ENCODE data around the gene SHISAL1.

- TF ChIP-seq CTCF (IDR thresholded peaks at IDR 0.05) (no peak), ZFX (IDR thresholded peaks at IDR 0.05; ENCODE audit: borderline replicate concordance) (no peak)
These were observed 39.6 kb downstream of the SHISAL1 start for GRCh38 chr22:44273175-44273574.

All from 22Rv1 (cell line).